ENCODE results near the gene PARVB. TPM values are rescaled to one million over a fixed set of nuclear protein-coding genes. Genes with fewer than 3 reads are reported as not detected.

PARVB gene, protein sequence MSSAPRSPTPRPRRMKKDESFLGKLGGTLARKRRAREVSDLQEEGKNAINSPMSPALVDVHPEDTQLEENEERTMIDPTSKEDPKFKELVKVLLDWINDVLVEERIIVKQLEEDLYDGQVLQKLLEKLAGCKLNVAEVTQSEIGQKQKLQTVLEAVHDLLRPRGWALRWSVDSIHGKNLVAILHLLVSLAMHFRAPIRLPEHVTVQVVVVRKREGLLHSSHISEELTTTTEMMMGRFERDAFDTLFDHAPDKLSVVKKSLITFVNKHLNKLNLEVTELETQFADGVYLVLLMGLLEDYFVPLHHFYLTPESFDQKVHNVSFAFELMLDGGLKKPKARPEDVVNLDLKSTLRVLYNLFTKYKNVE
- 10 to 100 TPM in 1 of 2 donors, 1 to 10 TPM in 1; 7.8 to 13.5 TPM for total RNA-seq
- long read RNA-seq, partial matches to known transcripts, result 1 of 1 reads
- long read RNA-seq, other reads (novel, unspliced or antisense), result 0 of 1 reads

DNA sequence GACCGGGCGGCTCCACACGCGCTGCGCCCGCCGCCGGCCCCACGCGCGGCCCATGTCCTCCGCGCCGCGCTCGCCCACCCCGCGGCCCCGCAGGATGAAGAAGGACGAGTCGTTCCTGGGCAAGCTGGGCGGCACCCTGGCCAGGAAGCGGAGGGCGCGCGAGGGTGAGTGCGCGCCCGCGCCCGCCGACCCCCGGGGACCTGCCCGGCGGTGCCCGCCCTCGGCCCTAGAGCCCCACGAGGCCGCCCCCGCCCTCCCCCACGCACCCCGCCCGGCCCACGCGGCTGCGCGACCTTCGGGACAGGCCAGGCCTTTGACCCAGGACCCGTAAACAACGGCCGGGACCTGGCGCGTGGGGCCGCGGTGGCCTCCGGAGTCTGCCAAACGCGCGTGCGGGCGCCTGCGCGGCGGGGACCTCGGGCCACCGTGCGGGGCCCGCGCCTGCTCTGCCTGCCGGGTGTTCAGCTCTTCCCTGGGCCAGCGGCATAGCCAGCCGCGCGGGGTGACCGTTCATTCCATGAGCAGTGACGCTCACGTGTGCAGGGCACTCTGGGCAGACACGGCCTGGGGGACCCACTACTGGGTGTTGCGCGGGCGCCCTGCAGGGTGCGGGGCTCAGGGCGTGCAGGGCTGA, at the start of gene PARVB:
PARVB (plus strand) TSS at position 15 of the 634 bp plus-strand sequence; CDS start at position 53, 38 bp downstream.
- intact Hi-C loops (cut with DNase I, micrococcal nuclease), result no loop called here
- peak; percentile 26 for ATAC-seq
- peak in 1 of 2 donors; percentile 48 for DNase-seq

DNA sequence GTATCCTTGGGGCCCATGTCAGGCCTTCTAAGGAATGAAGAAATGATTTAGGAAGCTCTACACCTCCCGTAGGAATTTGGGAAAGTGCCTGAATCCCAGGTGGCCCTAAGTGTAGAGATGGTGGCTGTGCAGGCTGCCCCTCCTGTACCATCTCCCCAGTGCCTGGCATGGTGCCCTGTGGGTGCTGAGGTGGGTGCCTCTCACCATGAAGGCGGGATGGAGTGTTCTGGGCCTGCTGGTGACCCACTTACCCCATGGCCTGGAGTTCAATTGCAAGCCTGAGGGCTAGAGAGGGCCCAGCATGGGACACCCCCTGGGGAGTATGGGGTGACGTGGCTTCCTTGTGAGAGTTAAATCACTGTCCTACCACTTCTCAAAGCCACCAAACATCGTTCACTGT, 49.1 kb upstream of the PARVB start:
- ATAC-seq, result no peak
- no peak for DNase-seq
- intact Hi-C loops (cut with DNase I, micrococcal nuclease), result no loop called here

DNA sequence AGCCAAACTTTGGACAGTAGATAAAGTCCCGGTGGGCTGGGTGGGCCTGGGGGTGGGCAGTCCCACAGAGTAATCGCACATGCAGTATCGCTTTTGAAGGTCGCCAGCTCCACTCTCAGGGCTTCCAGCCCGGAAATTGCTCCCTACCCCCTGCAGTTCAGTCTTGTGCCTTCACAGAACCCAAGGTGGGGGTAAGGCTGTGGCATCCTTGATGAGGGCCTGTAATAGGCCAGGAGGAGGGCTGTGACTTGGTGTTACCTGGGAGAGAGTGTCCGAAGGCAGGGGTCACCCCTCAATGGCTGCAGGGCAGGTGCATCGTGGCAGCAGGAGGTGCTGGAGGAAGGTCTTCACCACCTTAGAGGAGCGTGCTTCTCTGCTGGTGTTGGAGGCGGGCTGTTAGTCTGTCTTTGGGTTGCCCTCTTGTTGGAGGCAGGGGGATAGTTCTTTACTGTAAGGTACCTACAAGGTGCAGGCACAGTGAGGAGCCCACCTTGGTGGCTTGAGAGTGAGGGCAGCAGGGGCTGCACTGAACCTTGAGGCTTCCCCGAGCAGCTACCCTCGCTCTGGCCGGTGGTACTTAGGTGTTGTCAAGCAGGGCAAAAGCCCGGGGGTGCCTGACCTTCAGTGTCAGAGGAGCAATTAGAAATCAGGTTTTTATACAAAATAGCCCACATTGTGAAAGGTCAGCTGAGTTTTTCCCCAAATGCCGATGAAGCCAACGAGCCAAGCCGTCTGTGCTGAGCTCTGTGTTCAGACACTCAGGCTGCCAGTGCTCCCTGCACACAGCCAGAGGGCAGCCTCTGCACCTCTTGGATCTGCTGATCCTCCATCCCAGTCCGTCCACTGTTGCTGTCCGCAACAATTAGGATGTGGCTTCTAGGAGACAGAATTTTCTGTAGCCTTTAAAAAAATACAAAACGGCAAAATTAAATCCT, 47.0 kb upstream of the PARVB start:
- intact Hi-C loops (cut with DNase I, micrococcal nuclease), result no loop called here
- ATAC-seq (no peak), DNase-seq (no peak)

DNA sequence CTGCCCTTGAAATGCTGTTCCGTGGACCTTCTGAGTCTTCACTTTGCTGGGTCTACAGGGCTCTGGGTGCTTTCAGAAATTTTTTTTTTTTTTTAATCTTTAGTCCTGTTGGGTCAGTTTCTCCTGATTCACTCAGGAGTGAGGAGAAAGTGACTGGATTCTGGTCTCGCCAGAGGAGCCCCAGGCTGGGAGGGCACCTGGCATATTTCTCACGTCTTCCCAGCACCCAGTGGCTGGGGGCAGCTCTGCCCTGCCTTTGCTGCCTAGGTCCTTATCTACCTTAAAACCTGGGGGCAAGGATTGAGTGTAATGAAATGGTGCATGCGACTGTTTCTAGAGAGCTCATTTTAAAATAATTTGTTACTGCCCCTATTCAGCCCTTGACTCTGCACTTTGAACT, 45.5 kb upstream of the PARVB start:
- DNase-seq (no peak), ATAC-seq (no peak)
- intact Hi-C loops (cut with DNase I, micrococcal nuclease), result no loop called here

DNA sequence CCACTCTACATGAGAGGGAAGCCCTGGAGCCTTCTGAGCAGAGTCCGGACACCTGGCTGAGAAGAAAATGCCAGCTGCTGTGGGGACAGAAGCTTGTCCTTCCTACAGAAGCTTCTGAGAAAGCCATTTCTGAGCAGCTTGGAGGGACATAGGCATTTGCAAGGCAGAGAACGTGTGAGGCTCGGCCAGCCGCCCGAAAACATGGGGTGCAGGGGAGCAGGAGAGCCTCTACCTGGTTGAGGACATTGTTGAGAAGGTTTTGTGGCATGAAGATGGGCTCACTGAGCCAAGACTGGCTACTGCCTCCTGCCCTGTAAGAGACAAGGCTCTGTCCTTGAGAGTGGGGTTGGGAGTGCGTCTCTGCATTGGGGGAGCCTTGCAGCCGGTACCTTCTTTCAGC, 43.5 kb upstream of the PARVB start:
- intact Hi-C loops (cut with DNase I, micrococcal nuclease), result no loop called here
- no peak for ATAC-seq
- no peak for DNase-seq

DNA sequence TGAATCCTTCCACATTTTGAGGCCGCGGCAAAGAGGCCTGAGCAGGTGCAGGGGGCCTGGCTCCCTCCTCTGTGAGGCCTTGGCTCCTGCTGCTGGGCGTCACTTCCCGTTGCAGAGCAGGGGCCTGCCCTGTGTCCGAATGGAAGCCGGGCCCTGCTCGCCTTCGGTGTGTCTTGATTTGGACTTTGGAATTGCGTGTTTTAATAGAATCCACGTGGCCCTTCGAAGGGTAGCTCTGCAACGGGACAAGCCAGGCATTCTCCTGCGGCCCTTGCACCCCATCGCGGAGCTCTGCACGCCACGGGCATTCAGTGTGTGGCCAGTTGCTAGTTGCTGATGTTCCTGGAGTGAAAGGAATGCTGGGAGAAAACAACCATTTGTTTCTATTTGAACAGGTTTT, 43.1 kb upstream of the PARVB start:
- intact Hi-C loops (cut with DNase I, micrococcal nuclease), result no loop called here
- DNase-seq, result no peak
- no peak for ATAC-seq

DNA sequence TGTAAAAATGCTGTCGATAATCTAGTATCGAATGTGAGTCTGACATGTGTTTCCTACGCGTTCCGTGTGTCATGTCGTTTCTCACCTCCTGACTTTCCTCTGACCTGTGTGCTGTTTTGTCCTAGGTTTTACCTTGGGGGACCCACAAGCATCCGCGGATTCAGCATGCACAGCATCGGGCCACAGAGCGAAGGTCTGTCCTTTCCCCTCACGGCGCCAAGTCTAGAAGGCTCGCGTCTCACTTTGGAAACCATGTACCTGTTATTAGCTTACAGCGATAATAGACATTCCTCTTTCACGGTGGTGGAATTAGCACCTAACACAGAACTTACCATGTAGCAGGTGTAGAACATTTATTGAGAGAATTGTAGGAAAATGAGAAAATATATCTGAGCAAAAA, 40.3 kb upstream of the PARVB start:
- intact Hi-C loops (cut with DNase I, micrococcal nuclease), result no loop called here
- DNase-seq (no peak), ATAC-seq (no peak)

DNA sequence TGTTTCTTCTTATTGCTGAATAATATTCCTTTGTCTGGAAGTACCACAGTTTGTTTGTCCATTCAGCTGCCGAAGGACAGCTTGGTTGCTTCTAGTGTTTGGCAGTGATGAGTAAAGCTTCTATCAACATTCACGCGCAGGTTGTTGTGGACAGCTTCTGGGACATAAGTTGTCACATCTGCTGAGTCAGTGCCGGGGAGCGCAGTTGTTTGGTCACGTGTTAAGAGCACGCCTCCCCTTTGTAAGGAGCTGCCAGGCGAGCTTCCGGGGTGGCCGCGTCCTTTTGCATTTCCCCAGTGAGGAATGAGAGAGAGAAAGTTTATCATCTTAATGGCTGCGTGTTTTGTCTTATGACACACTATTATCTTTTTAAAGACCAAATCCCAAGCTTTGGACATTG, 38.6 kb upstream of the PARVB start:
- no peak for ATAC-seq
- DNase-seq, result no peak
- intact Hi-C loops (cut with DNase I, micrococcal nuclease), result no loop called here

DNA sequence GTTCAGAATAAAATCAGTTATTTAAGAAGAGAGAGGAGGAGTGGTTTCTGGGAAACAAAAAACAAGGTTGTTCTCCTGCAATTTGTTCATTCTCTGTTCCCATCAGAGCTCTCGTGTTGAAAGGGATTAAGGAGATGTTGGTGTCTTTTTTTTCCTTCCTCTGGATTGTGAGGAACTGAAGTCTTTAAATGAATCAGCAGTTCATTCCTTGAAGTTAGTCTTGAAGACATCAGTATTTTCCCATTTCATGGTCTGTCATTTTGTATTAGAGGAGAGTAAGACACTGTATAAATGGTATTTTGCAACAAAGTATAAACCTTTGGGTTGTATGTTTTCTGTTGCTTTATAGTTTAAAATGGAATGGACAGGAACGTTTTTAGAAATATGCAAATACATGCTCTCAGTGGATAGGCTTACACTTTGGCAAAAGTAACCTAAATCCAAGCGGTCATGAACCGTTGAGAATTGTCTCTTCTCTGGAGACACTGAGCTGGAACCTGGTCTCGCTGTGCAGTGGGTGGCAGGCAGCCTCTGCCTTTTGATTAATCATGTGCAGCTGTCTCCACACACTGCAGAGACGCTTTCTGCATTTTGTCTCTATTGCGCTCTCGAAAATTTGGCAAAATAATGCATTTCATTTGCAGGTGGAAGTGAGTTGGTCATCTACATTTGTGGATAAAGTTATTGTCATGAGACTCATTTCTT, 35.8 kb upstream of the PARVB start:
- intact Hi-C loops (cut with DNase I, micrococcal nuclease), result no loop called here
- DNase-seq, result no peak
- ATAC-seq, result no peak

DNA sequence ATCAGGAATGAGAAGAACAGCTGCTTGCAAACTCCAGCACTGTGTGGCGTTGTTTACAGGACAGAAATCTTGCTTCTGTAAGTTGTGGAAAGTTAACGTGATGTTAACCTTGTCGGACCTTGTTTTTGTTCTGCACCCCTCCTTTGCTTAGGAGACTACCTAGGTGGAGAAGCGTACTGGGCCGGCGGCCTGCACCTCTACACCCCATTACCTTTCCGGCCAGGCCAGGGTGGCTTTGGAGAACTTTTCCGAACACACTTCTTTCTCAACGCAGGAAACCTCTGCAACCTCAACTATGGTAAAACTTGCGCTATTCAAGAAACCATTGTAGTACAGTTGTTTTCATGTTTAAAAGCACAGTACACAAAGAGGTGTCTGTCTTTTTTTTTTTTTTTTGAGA, 35.1 kb upstream of the PARVB start:
- ATAC-seq (no peak), DNase-seq (no peak)
- intact Hi-C loops (cut with DNase I, micrococcal nuclease), result no loop called here

DNA sequence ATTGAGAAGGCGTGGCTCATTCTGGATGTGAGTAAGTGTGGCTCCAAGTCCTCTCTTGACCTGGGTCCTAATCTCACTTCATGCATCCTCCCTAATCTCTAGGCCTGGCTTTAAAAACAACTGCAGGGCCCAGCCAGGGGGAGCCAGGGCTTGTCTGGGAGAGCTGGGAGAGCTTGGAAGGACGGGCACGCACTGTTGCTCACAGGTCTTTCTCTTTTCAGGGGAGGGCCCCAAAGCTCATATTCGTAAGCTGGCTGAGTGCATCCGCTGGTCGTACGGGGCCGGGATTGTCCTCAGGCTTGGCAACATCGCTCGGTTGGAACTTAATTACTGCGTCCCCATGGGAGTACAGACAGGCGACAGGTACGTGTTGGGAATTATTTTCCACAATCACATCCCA, 34.1 kb upstream of the PARVB start:
- no peak for DNase-seq
- intact Hi-C loops (cut with DNase I, micrococcal nuclease), result loop anchor here (10.0 kb wide), 2 partner anchors 95 to 635 kb away; no protein-coding TSS in a partner anchor
- no peak for ATAC-seq

DNA sequence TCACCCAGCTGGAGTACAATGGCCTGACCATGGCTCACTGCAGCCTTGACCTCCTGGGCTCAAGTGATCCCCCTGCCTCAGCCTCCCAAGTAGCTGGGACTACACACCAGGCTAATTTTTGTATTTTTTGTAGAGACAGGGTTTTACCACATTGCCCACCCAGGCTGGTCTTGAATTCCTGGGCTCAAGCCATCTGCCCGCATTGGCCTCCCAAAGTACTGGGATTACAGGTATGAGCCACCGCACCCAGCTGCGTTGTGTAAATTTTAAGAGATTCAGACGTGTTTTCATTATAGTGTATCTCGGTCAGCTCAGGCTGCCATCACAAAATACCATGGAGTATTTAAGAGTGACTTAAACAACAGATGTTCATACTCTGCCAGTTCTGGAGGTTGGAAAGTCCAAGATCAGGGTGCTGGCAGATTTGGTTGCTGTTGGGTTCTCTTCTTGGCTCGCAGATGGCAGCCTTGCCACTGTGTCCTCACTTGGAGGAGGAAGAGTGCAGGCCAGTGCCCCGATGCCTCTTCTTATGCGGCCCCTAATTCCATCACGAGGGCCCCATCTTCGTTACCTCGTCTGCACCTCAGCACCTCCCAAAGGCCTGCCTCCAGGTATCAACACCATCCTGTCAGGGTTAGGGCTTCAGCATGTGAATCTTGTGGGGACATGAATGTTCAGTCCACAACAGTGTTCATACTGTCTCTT, 32.6 kb upstream of the PARVB start:
- no peak for ATAC-seq
- intact Hi-C loops (cut with DNase I, micrococcal nuclease), result loop anchor here (10.0 kb wide), 2 partner anchors 93 to 633 kb away; no protein-coding TSS in a partner anchor
- no peak for DNase-seq

DNA sequence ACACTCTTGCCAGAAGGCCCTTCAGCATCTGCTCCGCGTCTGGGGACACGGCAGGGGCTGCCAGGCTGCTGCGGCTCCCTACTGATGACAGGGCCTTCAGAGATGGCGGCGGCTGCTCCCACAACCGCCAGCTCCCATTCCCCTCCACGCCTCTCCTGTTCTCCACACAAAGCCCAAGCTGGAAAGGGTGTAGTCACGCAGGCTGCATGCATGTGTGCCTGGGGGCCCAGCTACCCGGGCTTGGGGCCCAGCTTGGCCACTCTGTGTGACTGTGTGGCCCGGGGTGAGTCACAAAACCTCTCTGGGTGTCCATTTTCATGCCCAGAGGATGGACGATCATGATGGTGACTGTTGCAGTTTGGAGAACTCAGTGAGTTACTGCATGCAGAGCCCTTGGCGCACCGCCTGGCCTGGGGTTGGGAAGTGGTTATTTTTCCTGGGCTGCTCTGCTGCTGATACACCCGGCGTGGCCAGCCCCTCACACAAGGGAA, 31.7 kb upstream of the PARVB start:
- DNase-seq (no peak), ATAC-seq (peak; percentile 18)
- intact Hi-C loops (cut with DNase I, micrococcal nuclease), result loop anchor here (10.0 kb wide), 2 partner anchors 92 to 632 kb away; no protein-coding TSS in a partner anchor

DNA sequence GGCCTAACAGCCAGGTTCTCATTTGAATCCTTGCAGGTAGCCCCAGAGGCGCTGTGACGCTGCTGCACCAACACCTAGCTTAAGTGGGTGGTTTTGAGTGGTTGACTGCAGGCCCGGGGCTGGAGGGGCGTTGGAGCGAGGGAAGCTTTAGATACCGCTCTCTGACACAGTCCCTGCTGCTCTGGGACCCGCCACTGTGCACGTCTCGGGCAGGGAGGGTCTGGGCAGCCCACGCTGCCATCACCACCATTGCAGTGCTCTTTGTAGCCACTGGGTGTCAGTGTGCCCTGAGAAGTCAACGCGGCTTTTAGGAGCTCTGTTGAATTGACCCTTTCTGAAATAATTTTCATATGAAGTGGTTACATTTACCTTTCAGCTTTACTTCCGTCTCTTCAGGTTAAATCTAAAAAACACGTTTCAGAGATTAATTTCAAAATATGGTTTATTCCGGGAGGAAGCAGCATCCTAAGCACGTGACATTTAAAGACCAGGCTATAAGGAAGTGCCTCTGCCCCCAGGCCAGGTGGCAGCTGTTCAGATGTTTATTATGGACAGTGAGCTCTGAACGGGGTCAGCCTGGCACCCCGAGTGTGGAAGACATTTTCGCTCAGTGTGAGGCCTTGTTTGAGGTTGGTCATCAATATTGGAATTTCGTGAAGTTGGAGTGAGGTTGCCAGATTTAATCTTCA, 30.9 kb upstream of the PARVB start:
- DNase-seq, result peak in 1 of 2 donors; percentile 50
- peak; percentile 87 for ATAC-seq
- intact Hi-C loops (cut with DNase I, micrococcal nuclease), result loop anchor here (10.0 kb wide), 2 partner anchors 92 to 632 kb away; no protein-coding TSS in a partner anchor

DNA sequence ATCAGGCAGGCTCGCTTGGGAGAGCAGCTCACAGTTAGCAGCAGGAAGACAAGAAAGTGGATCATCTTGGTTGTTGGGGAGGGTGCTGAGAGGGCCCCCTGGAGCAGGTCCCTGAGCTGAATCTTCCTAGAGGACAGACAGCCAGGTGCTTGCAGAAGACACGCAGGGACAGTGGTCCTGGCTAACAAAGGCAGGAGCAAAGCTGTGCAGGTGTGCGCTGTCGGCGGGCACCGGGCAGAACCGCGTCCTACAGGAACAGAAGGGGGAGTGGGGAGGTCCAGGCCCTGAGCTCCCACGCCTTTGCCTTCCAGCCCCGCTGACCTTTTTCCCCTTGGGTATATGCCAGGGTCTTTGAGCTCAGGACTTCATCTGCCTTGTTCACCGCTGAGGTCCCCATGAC, 30.1 kb upstream of the PARVB start:
- intact Hi-C loops (cut with DNase I, micrococcal nuclease), result loop anchor here (10.0 kb wide), 2 partner anchors 91 to 631 kb away; no protein-coding TSS in a partner anchor
- no peak for DNase-seq
- no peak for ATAC-seq

DNA sequence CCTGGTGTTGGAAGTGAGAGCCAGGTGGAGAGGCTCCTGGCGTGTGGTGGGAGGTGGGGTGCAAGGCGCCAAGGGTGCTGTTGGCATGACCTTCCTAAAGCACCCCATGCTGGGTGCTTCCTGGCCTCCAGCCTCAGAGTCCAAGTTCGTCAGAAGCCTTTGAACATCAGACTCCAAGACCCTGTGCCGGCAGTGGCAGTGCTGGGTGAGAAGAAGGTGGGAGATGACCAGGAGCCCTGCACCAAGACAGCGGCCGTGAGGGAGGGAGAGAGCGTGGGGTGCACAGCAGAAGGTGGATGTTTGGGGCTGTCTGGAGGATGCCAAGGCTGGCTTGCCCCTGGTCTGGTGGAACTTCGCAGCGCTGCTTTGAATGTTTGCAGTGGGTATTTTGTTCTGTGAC, 29.7 kb upstream of the PARVB start:
- ATAC-seq (no peak), DNase-seq (no peak)
- intact Hi-C loops (cut with DNase I, micrococcal nuclease), result loop anchor here (10.0 kb wide), 2 partner anchors 90 to 630 kb away; no protein-coding TSS in a partner anchor

Measured in left colon (tissue), 2 donors.